OCI-LY7 (cell line): ENCODE results near the gene F7.

ENCODE experiments used
- EZH2phosphoT487 ChIP-seq: fragments of 200-600 bp; sonication (generic); IDR thresholded peaks from 2 replicates; pipeline ENCODE4 v1.6.1; 2018; ENCODE audit warnings: low read depth, borderline replicate concordance, mild to moderate bottlenecking, mixed run types, antibody characterized with exemption, low read length, moderate library complexity, mixed read lengths
- TF ChIP-seq, protein P1 (sequence below): fragments of 200-600 bp; sonication (generic); conservative IDR thresholded peaks from 2 replicates; pipeline ENCODE4 v1.5.1; 2014; ENCODE audit warnings: mild to moderate bottlenecking, antibody characterized with exemption, low read length, moderate library complexity, mixed read lengths

DNA sequence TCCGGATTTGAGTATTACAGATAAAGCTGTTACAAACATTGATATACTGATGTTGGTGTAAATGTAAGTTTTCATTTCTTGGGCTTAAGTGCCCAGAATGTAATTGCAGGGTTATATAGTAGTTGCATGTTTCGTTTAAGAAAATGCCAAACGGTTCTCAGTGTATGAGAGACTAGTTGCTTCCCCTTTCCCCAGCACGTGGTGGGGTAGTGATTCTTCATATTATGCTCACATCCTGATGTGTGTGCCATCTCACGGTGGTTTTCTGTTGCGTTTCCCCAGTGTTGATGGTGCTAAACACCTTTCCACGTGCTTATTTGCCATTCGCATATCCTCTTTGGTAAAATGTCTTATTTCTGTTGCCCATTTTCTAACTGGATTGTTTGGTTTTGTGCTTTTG, 34.7 kb upstream of the F7 start:
- TF ChIP-seq, protein P1, sequence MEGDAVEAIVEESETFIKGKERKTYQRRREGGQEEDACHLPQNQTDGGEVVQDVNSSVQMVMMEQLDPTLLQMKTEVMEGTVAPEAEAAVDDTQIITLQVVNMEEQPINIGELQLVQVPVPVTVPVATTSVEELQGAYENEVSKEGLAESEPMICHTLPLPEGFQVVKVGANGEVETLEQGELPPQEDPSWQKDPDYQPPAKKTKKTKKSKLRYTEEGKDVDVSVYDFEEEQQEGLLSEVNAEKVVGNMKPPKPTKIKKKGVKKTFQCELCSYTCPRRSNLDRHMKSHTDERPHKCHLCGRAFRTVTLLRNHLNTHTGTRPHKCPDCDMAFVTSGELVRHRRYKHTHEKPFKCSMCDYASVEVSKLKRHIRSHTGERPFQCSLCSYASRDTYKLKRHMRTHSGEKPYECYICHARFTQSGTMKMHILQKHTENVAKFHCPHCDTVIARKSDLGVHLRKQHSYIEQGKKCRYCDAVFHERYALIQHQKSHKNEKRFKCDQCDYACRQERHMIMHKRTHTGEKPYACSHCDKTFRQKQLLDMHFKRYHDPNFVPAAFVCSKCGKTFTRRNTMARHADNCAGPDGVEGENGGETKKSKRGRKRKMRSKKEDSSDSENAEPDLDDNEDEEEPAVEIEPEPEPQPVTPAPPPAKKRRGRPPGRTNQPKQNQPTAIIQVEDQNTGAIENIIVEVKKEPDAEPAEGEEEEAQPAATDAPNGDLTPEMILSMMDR = no peak
- TF ChIP-seq EZH2phosphoT487 = no peak
